Prostate gland (tissue), 2 donors: Measurements from ENCODE around the gene DNASE2. TPM values are rescaled to one million over a fixed set of nuclear protein-coding genes. Genes with fewer than 3 reads are reported as not detected.

Experiments
- DNase-seq: peaks from one replicate; pipeline ENCODE4 v3.0.0-alpha.2; 2019; ENCODE audit warnings: low spot score
- H3K27ac ChIP-seq, 2 donors: fragments of 200-600 bp; sonication (generic); 2 replicates each; pipeline ENCODE4 v1.5.1; 2017 to 2019
- H3K27me3 ChIP-seq: fragments of 200-600 bp; sonication (generic); replicated peaks from 2 replicates; pipeline ENCODE4 v1.5.1; 2019; ENCODE audit not compliant: insufficient read depth
- H3K36me3 ChIP-seq, 2 donors: fragments of 200-600 bp; sonication (generic); 1 replicate in 1 of 2; 2 replicates in 1 of 2; pipeline versions ENCODE4 v1.5.1 to v1.8.1; 2017 to 2019
- H3K4me1 ChIP-seq: fragments of 200-600 bp; sonication (generic); replicated peaks from 2 replicates; pipeline ENCODE4 v1.5.1; 2019
- H3K4me3 ChIP-seq, 2 donors: fragments of 200-600 bp; sonication (generic); 2 replicates each; pipeline ENCODE4 v1.5.1; 2017 to 2019
- H3K9me3 ChIP-seq: fragments of 200-600 bp; sonication (generic); 2 replicates; pipeline ENCODE4 v1.5.1; 2017
- CTCF ChIP-seq, 4 experiments: fragments of 200-600 bp in 2 of 4; fragments of 450-650 bp in 2 of 4; sonication (generic) in 2 of 4; IDR thresholded peaks; 1 replicate in 3 of 4; 2 replicates in 1 of 4; pipeline ENCODE4 v1.5.1; 2016 to 2019; ENCODE audit warnings: antibody characterized with exemption in 4 of 4, mild to moderate bottlenecking in 2 of 4, moderate library complexity in 2 of 4
- POLR2A ChIP-seq: fragments of 450-650 bp; IDR thresholded peaks from one replicate; pipeline ENCODE4 v1.6.1; 2016; ENCODE audit warnings: antibody characterized with exemption, mild to moderate bottlenecking
- POLR2AphosphoS5 ChIP-seq: sonication (generic); formaldehyde crosslinking; IDR thresholded peaks from one replicate; pipeline ENCODE4 v1.6.1; 2017; ENCODE audit warnings: antibody characterized with exemption
- WGBS: methylation state at CpG from one replicate; pipeline ENCODE4 v1.1.5; 2018; 5-methylcytosine and 5-hydroxymethylcytosine counted together
- intact Hi-C: fragments of 100-400 bp; cut with DNase I; formaldehyde crosslinking; loops from one replicate; pipeline ENCODE4 v1.14.2; 2022
- total RNA-seq, 2 donors: library from RNA; depleted of rRNA; stranded (reverse); fragments of >200 nt; gene quantifications; one replicate each; pipeline ENCODE4 v1.1.0, GENCODE V29; 2016

The DNASE2 gene, protein sequence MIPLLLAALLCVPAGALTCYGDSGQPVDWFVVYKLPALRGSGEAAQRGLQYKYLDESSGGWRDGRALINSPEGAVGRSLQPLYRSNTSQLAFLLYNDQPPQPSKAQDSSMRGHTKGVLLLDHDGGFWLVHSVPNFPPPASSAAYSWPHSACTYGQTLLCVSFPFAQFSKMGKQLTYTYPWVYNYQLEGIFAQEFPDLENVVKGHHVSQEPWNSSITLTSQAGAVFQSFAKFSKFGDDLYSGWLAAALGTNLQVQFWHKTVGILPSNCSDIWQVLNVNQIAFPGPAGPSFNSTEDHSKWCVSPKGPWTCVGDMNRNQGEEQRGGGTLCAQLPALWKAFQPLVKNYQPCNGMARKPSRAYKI
- 10 to 100 TPM; 41.4 to 63.9 TPM for total RNA-seq

DNA sequence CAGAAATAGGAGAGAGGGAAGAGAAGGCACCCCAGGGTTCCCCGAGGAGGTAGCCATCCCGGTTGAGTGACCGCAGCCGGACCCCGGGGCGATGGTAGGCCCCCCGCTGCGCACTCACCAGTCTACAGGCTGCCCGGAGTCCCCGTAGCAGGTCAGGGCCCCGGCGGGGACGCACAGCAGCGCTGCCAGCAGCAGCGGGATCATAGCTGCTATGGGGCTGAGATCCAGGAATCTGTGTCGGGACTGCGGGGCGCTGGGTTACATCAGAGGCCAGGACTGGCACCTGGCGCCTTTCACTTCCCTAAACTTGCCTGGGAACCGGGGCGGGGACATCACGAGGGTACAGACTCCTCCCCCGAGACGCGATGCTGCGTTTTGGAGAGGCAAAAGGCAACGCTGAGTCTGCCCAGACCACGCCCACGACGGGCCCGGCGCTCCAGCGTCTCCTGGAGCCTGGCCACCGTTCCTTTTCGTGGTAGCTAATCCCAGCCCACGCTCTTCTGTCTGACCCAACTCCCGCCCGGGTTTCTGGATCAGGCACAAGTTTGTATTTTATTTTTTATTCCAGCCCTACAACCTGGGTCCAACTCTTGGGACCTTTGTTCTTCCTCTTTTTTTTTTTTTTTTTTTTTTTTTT is at the start of gene DNASE2:
Gene DNASE2 (minus strand): TSS at position 278 of the 637 bp plus-strand sequence. CDS start 74 bp downstream, at position 204.
- intact Hi-C loops: loop anchor here (10.0 kb wide), 1 partner anchor 54 kb away; the partner anchor contains the start of genes CALR and FARSA
- no peaks in the 10 kb centered on the region for H3K4me1 ChIP-seq
- no peaks in the 10 kb centered on the region for H3K27me3 ChIP-seq
- peak within 1 kb of the TSS; percentile 74 to 83 for H3K27ac ChIP-seq
- peak within 1 kb of the TSS; percentile 45 to 65 for H3K4me3 ChIP-seq
- TF ChIP-seq POLR2AphosphoS5 (peak; percentile 98), POLR2A (peak; percentile 98), CTCF (IDR thresholded peaks at IDR 0.05) (peak in 1 of 4 experiments; percentile 12)
- H3K9me3 ChIP-seq: no peaks in the 10 kb centered on the region
- peak; percentile 98 for DNase-seq
- WGBS: under 1% methylated on average over 38 of the region's 38 CpGs
- no peaks in the 10 kb centered on the region for H3K36me3 ChIP-seq

DNA sequence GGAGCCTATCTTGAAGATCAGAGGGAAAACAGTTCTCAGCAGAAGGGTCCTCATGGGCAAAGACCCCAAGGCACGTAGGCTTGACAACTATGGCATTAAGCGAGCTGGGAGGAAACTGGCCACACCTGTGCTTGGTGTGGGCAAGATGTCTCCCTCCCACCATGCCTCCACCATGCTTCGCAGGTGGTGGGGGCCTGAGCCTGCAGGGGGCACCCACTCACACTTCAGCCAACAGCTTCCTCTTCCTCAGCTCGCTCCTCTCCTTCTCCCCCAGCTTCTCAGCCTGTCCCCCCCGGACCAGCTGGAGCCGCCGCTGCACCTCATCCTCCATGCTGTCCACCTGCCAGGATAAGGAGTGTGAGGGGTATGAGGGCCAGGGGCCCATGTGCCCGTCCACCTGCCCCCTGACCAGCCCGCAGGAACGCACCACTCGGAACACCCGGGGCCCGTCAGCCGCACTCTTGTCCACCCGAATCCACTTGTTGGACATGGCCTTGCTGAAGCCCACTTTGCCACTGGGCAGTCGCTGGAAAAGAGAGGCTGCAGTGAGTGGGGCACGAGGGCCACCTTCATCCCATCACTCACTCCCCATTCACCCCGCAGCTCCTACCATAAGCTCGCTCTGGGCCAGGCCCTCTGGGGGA is 48.9 kb upstream of the DNASE2 start:
- Histone ChIP-seq H3K9me3 (no peaks in the 10 kb centered on the region), H3K27ac (no peak overlapping the region), H3K36me3 (peaks cover 9 to 16% of the 10 kb centered on the region in 2 donors), H3K27me3 (no peaks in the 10 kb centered on the region), H3K4me1 (peaks cover 6% of the 10 kb centered on the region), H3K4me3 (no peak overlapping the region)
- WGBS: 93% methylated on average over 19 of the region's 19 CpGs
- no peak for TF ChIP-seq POLR2A
- TF ChIP-seq CTCF (IDR thresholded peaks at IDR 0.05): no peak
- no peak for TF ChIP-seq POLR2AphosphoS5
- intact Hi-C loops: loop anchor here (10.0 kb wide), 1 partner anchor 45 kb away; the partner anchor contains the start of genes DNASE2 and KLF1
- DNase-seq: no peak

- Histone ChIP-seq H3K4me3 (no peak overlapping the region), H3K36me3 (peaks cover 24 to 42% of the 10 kb centered on the region in 2 donors), H3K27ac (no peak overlapping the region), H3K9me3 (no peaks in the 10 kb centered on the region), H3K27me3 (no peaks in the 10 kb centered on the region), H3K4me1 (no peaks in the 10 kb centered on the region)
- WGBS: 94% methylated on average over 29 of the region's 29 CpGs
- intact Hi-C loops: no loop called here
- DNase-seq: no peak
- TF ChIP-seq POLR2AphosphoS5: no peak
- TF ChIP-seq POLR2A: no peak
- TF ChIP-seq CTCF (IDR thresholded peaks at IDR 0.05): no peak
Measured at GRCh38 chr19:12924621-12925310, 43.5 kb upstream of the DNASE2 start.

DNA sequence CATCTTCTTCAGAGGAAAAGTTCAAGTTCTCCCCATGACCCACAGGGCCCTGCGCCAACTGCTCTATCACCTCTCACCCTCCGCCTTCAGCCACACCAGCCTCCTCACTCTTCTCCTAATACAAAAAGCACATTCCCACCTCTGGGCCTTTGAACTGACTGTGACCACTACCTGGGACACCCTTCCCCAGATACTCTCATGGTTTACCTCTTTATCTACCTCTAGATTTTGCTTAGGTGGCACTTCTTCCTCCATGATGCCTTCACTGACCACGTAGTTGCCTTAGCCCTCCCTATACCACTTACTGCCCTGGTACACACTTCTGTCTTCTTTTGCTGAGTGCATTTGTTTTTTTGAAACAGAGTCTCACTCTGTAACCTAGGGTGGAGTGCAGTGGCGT is 41.7 kb upstream of the DNASE2 start:
- WGBS: 95% methylated on average over 4 of the region's 4 CpGs
- DNase-seq: no peak
- Histone ChIP-seq H3K27me3 (no peaks in the 10 kb centered on the region), H3K4me1 (no peaks in the 10 kb centered on the region), H3K27ac (no peak overlapping the region), H3K4me3 (no peak overlapping the region), H3K36me3 (peaks cover 24 to 42% of the 10 kb centered on the region in 2 donors), H3K9me3 (no peaks in the 10 kb centered on the region)
- intact Hi-C loops: no loop called here
- TF ChIP-seq CTCF (IDR thresholded peaks at IDR 0.05) (no peak), POLR2A (no peak), POLR2AphosphoS5 (no peak)
